OCI-LY3 (cell line): Measurements from ENCODE around the gene MAP4.

Experiments
- CTCF ChIP-seq: fragments of 200-600, 300-600 bp; sonication (generic); IDR thresholded peaks from 2 replicates; pipeline ENCODE4 v1.5.1; 2014; ENCODE audit warnings: antibody characterized with exemption, low read length, low read depth
- EZH2phosphoT487 ChIP-seq: fragments of 200-600 bp; shearing (Covaris generic); IDR thresholded peaks from 2 replicates; pipeline ENCODE4 v1.6.1; 2018; ENCODE audit warnings: antibody characterized with exemption, mixed run types, low read depth

GRCh38 chr3:47849186-47849698, 167.0 kb downstream of the MAP4 start:
- no peak for TF ChIP-seq CTCF
- no peak for TF ChIP-seq EZH2phosphoT487
